Measurements from ENCODE around the gene DNAJC22. TPM values are rescaled to one million over a fixed set of nuclear protein-coding genes. Genes with fewer than 3 reads are reported as not detected.

DNAJC22 gene
- polyA plus RNA-seq, 1 of the 3 experiments (the other 2 are of a cell fraction): 4.5 TPM

DNA sequence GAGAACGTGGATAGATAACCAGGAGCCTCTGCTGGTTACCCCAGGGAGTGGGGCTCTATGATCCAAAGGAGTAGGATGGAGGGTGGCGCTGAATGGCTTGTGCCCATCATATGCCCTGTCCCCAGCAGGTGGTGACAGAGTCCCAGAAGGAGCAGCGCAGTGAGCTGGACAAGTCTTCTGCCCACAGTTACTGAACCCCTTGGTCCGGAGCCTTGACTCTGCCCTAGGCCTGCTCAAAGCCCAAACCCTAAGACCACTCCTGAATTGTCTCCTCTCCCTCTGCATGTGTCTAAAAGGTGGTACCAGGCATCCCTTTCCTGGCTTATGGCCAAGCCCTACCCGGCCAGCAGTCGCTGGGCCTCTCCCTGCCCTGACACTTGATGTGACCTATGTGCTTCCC is 48.5 kb upstream of the DNAJC22 start:
- POLR2A ChIA-PET: no interaction called here
- WGBS (ENCODE audit: low lambda C conversion rate): 85% methylated on average over 6 of the region's 6 CpGs

GRCh38 chr12:49301760-49302159 is 44.9 kb upstream of the DNAJC22 start:
- Histone ChIP-seq H3K27me3 (ENCODE audit: insufficient read depth) (no peaks in the 10 kb centered on the region), H3K9ac (no peak overlapping the region), H3K36me3 (replicated peaks in 1 of 2; ENCODE audit: control insufficient read depth in 1 of 2, insufficient read depth in 2 of 2, low read length in 1 of 2) (no peaks in the 10 kb centered on the region), H3K27ac (ENCODE audit: low read depth in 2 of 2, low read length in 1 of 2) (no peak overlapping the region), H2AFZ (ENCODE audit: low read depth) (no peak overlapping the region), H3K79me2 (ENCODE audit: insufficient read depth) (no peaks in the 10 kb centered on the region), H3K4me1 (ENCODE audit: control insufficient read depth in 1 of 2, insufficient read depth in 2 of 2, low read depth in 1 of 2, low read length in 1 of 2) (peaks cover 0 to 6% of the 10 kb centered on the region in 2 experiments; a peak in 1 of 4 replicates), H3K9me3 (no peaks in the 10 kb centered on the region), H3F3A (replicated peaks; ENCODE audit: insufficient read depth) (no peaks in the 10 kb centered on the region), H3K4me3 (ENCODE audit: low read depth in 2 of 2, low read length in 1 of 2) (no peak overlapping the region), H3K4me2 (no peak overlapping the region), H4K20me1 (ENCODE audit: insufficient read depth) (no peaks in the 10 kb centered on the region), H3K9me2 (no peaks in the 10 kb centered on the region)
- WGBS (ENCODE audit: low lambda C conversion rate): 90% methylated on average over 4 of the region's 4 CpGs
- DNase-seq: no peak
- POLR2A ChIA-PET: no interaction called here
- no peak for TF ChIP-seq RCOR1 (IDR thresholded peaks at IDR 0.05; ENCODE audit: low read length)
- no peak for TF ChIP-seq CHD2 (IDR thresholded peaks at IDR 0.05; ENCODE audit: low read length, partially characterized antibody)
- TF ChIP-seq NRF1 (IDR thresholded peaks at IDR 0.05; ENCODE audit: low read depth, low read length): no peak
- TF ChIP-seq GABPA (IDR thresholded peaks at IDR 0.05; ENCODE audit: low read depth): no peak
- no peak for TF ChIP-seq FOSL2 (IDR thresholded peaks at IDR 0.05; ENCODE audit: borderline replicate concordance, low read depth)
- TF ChIP-seq EZH2phosphoT487 (IDR thresholded peaks at IDR 0.05; ENCODE audit: borderline replicate concordance, low read depth): no peak
- no peak for TF ChIP-seq SMC3 (IDR thresholded peaks at IDR 0.05; ENCODE audit: low read depth, low read length)
- TF ChIP-seq ELF1 (IDR thresholded peaks at IDR 0.05): no peak
- TF ChIP-seq YY1 (IDR thresholded peaks at IDR 0.05; ENCODE audit: low read depth): no peak
- no peak for TF ChIP-seq TEAD4 (IDR thresholded peaks at IDR 0.05; ENCODE audit: borderline replicate concordance, insufficient read depth)
- CTCF ChIA-PET: interaction anchor here (1.8 to 29.6 kb wide), 4 partner anchors 7 to 46 kb away, joined by 4 to 658 read pairs (median 21); partner anchors contain the start of genes C1QL4 and PRPH

More for the DNA sequence above, 48.5 kb upstream of the DNAJC22 start:
- Histone ChIP-seq H4K20me1 (ENCODE audit: insufficient read depth) (no peaks in the 10 kb centered on the region), H3F3A (replicated peaks; ENCODE audit: insufficient read depth) (no peaks in the 10 kb centered on the region), H3K4me2 (no peak overlapping the region), H3K4me3 (ENCODE audit: low read depth in 2 of 2, low read length in 1 of 2) (peak overlapping the region in 1 of 2 experiments; percentile 12; a peak in 1 of 4 replicates), H3K9me3 (no peaks in the 10 kb centered on the region), H3K79me2 (ENCODE audit: insufficient read depth) (no peaks in the 10 kb centered on the region), H3K27me3 (ENCODE audit: insufficient read depth) (no peaks in the 10 kb centered on the region), H3K36me3 (replicated peaks in 1 of 2; ENCODE audit: control insufficient read depth in 1 of 2, insufficient read depth in 2 of 2, low read length in 1 of 2) (no peaks in the 10 kb centered on the region), H3K9me2 (no peaks in the 10 kb centered on the region), H2AFZ (ENCODE audit: low read depth) (no peak overlapping the region), H3K9ac (no peak overlapping the region), H3K27ac (ENCODE audit: low read depth in 2 of 2, low read length in 1 of 2) (no peak overlapping the region), H3K4me1 (ENCODE audit: control insufficient read depth in 1 of 2, insufficient read depth in 2 of 2, low read depth in 1 of 2, low read length in 1 of 2) (peaks cover 4 to 22% of the 10 kb centered on the region in 2 experiments; a peak in 3 of 4 replicates)
- peak; percentile 55 for DNase-seq
- TF ChIP-seq RXRA (IDR thresholded peaks at IDR 0.05; ENCODE audit: borderline replicate concordance, low read depth) (no peak), SMC3 (IDR thresholded peaks at IDR 0.05; ENCODE audit: low read depth, low read length) (0 out of 2 replicates have a peak, but pooled peaks have one; percentile 10), RAD21 (IDR thresholded peaks at IDR 0.05; ENCODE audit: low read length) (peak; percentile 42)
- TF ChIP-seq, protein P1, sequence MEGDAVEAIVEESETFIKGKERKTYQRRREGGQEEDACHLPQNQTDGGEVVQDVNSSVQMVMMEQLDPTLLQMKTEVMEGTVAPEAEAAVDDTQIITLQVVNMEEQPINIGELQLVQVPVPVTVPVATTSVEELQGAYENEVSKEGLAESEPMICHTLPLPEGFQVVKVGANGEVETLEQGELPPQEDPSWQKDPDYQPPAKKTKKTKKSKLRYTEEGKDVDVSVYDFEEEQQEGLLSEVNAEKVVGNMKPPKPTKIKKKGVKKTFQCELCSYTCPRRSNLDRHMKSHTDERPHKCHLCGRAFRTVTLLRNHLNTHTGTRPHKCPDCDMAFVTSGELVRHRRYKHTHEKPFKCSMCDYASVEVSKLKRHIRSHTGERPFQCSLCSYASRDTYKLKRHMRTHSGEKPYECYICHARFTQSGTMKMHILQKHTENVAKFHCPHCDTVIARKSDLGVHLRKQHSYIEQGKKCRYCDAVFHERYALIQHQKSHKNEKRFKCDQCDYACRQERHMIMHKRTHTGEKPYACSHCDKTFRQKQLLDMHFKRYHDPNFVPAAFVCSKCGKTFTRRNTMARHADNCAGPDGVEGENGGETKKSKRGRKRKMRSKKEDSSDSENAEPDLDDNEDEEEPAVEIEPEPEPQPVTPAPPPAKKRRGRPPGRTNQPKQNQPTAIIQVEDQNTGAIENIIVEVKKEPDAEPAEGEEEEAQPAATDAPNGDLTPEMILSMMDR (IDR thresholded peaks at IDR 0.05): 0 out of 2 replicates have a peak, but pooled peaks have one; percentile 25
- CTCF ChIA-PET: interaction anchor here (1.7 to 29.6 kb wide), 2 partner anchors 10 to 39 kb away, joined by 13 to 658 read pairs; partner anchors contain the start of gene C1QL4

Measured in SK-N-SH (cell line).